GM12878 (cell line): ENCODE data around the gene CRYBG3. TPM values are rescaled to one million over a fixed set of nuclear protein-coding genes. Genes with fewer than 3 reads are reported as not detected.

Experiments used
- CREM ChIP-seq: IDR thresholded peaks from 2 replicates; pipeline ENCODE4 v1.6.1; 2014; ENCODE audit warnings: antibody characterized with exemption, low read depth
- DPF2 ChIP-seq: fragments of 450-650 bp; IDR thresholded peaks from 2 replicates; pipeline ENCODE4 v1.6.1; 2017; ENCODE audit warnings: mild to moderate bottlenecking
- FOXK2 ChIP-seq: fragments of 450-650 bp; IDR thresholded peaks from 2 replicates; pipeline ENCODE4 v1.6.1; 2017; ENCODE audit warnings: mild to moderate bottlenecking, moderate library complexity
- GATAD2B ChIP-seq: fragments of 450-650 bp; conservative IDR thresholded peaks from 2 replicates; pipeline ENCODE4 v1.6.1; 2017; ENCODE audit warnings: low read depth, mild to moderate bottlenecking, moderate library complexity
- HCFC1 ChIP-seq: fragments of 150-350 bp; IDR thresholded peaks from 2 replicates; pipeline ENCODE4 v1.6.1; 2014; ENCODE audit warnings: low read length
- KLF5 ChIP-seq: fragments of 450-650 bp; IDR thresholded peaks from 2 replicates; pipeline ENCODE4 v1.6.1; 2014; ENCODE audit warnings: mild to moderate bottlenecking; ENCODE audit not compliant: partially characterized antibody
- MEF2A ChIP-seq: IDR thresholded peaks from 2 replicates; pipeline ENCODE4 v1.6.1; 2011; ENCODE audit warnings: low read depth, mild to moderate bottlenecking, low read length, moderate library complexity; ENCODE audit not compliant: insufficient read depth
- RAD51 ChIP-seq: fragments of 450-650 bp; IDR thresholded peaks from 2 replicates; pipeline ENCODE4 v1.6.1; 2016; ENCODE audit warnings: moderate library complexity, mild to moderate bottlenecking, inconsistent platforms
- RB1 ChIP-seq: fragments of 450-650 bp; formaldehyde crosslinking; IDR thresholded peaks from 2 replicates; pipeline ENCODE4 v1.6.1; 2017; ENCODE audit warnings: mild to moderate bottlenecking, borderline replicate concordance
- SMAD5 ChIP-seq: IDR thresholded peaks from 2 replicates; pipeline ENCODE4 v1.6.1; 2016; ENCODE audit warnings: antibody characterized with exemption, low read depth
- TCF3 ChIP-seq: IDR thresholded peaks from 2 replicates; pipeline ENCODE4 v1.6.1; 2012; ENCODE audit warnings: low read depth, mild to moderate bottlenecking, low read length, borderline replicate concordance; ENCODE audit not compliant: insufficient read depth
- polyA plus RNA-seq, 11 experiments: library from polyadenylated mRNA; depleted of rRNA in 4 of 11; unstranded in 6 of 11; stranded (reverse) in 5 of 11; fragments of >200 nt; fragmentation: Nextera tagmentation in 4 of 11; fragmentation: Illumina TruSeq in 1 of 11; extraction: Ambion mirVana in 4 of 11; extraction: Trizol in 1 of 11; gene quantifications; 1 replicate in 1 of 11; 2 replicates in 10 of 11; pipeline versions ENCODE4 v1.2.1 to v1.2.3, GENCODE V29; 2011 to 2016; ENCODE audit warnings: inconsistent platforms in 2 of 11, missing spikeins in 2 of 11, low read depth in 1 of 11
- total RNA-seq, 4 experiments: library from RNA; depleted of rRNA in 3 of 4; stranded (reverse); fragments of >200 nt in 3 of 4; fragmentation: Illumina TruSeq in 1 of 4; extraction: Trizol in 1 of 4; gene quantifications; 2 replicates each; pipeline versions ENCODE4 v1.2.1 to v1.2.3, GENCODE V29; 2013 to 2021
- TF ChIP-seq, protein P1 (sequence below): fragments of 150-350 bp; IDR thresholded peaks from 2 replicates; pipeline ENCODE4 v1.6.1; 2016; ENCODE audit warnings: low read depth, low read length
- TF ChIP-seq, protein P2 (sequence below): fragments of 450-650 bp; conservative IDR thresholded peaks from 2 replicates; pipeline ENCODE4 v1.6.1; 2017; ENCODE audit warnings: mild to moderate bottlenecking, moderate library complexity
- TF ChIP-seq, protein P3 (sequence below): fragments of 150-350 bp; IDR thresholded peaks from 2 replicates; pipeline ENCODE4 v1.6.1; 2014; ENCODE audit warnings: mild to moderate bottlenecking, low read depth, low read length
- TF ChIP-seq, protein P4 (sequence below): IDR thresholded peaks from 2 replicates; pipeline ENCODE4 v1.6.1; 2012; ENCODE audit warnings: low read depth, low read length, improper control_type of control experiment
- TF ChIP-seq, protein P5 (sequence below): IDR thresholded peaks from 2 replicates; pipeline ENCODE4 v1.6.1; 2011; ENCODE audit warnings: borderline replicate concordance, low read depth, mild to moderate bottlenecking, moderate library complexity, mixed read lengths, low read length; ENCODE audit not compliant: insufficient read depth; ENCODE audit errors: extremely low read length
- TF ChIP-seq, protein P6 (sequence below): IDR thresholded peaks from 2 replicates; pipeline ENCODE4 v1.6.1; 2012; ENCODE audit warnings: mild to moderate bottlenecking, low read depth, low read length

CRYBG3 gene
- total and polyA plus RNA-seq, 10 of the 15 experiments (the other 5 are each of a cell fraction or from before 2014, with no cell fraction given): 0.11 to 5.4 (median 1.6) TPM

DNA sequence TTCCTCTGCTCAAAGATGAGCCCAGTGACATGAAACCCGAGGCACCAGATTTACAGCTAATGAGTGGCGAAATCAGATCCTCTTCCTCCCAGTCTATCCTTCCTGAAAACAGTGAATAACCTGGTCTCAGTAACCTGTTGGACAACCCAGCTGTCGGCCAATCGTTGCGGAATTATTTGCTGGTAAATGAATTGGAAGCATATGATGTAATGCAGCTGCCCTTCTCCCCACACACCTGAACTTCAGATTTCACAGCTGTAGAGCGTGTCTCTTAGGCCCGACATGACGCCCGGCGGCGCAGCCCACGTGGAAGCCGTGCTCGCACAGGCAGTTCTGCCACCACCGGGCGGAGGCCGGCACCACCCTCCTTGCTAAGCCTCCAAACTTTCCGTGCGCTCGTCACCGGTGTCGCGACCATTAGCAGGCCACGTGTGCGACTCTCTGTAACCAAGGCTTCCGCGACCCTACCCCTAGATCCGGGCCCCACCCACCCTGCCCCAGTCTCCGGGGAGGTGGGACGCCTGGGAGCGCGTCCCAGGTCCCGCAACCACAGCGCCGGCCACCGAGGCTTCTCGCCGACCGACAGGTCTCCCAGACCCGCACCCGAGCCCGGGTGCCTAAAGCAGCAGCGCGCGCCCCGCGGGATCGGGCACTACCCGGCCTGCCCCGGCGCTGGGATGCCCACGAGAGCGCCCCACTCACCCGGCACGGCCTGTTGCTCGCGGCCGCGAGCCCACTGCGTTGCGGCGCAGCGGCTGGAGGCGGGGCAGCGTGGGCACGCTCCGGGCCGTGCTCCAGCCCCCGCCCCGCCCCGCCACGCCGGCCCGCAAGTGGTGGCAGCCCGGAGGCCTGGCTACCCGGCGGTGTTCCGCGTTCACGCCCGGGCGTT is 150.1 kb downstream of the CRYBG3 start, which contains the start of gene RIOX2 (continued):
- TF ChIP-seq, protein P1, sequence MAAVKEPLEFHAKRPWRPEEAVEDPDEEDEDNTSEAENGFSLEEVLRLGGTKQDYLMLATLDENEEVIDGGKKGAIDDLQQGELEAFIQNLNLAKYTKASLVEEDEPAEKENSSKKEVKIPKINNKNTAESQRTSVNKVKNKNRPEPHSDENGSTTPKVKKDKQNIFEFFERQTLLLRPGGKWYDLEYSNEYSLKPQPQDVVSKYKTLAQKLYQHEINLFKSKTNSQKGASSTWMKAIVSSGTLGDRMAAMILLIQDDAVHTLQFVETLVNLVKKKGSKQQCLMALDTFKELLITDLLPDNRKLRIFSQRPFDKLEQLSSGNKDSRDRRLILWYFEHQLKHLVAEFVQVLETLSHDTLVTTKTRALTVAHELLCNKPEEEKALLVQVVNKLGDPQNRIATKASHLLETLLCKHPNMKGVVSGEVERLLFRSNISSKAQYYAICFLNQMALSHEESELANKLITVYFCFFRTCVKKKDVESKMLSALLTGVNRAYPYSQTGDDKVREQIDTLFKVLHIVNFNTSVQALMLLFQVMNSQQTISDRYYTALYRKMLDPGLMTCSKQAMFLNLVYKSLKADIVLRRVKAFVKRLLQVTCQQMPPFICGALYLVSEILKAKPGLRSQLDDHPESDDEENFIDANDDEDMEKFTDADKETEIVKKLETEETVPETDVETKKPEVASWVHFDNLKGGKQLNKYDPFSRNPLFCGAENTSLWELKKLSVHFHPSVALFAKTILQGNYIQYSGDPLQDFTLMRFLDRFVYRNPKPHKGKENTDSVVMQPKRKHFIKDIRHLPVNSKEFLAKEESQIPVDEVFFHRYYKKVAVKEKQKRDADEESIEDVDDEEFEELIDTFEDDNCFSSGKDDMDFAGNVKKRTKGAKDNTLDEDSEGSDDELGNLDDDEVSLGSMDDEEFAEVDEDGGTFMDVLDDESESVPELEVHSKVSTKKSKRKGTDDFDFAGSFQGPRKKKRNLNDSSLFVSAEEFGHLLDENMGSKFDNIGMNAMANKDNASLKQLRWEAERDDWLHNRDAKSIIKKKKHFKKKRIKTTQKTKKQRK: no peak
- TF ChIP-seq RAD51 (peak; percentile 21; the same call in 1 of the 2 replicates), MEF2A (no peak), HCFC1 (peak; percentile 4; the same call in 1 of the 2 replicates), RB1 (0 out of 2 replicates have a peak, but pooled peaks have one; percentile 30), TCF3 (peak; percentile 20; the same call in 1 of the 2 replicates), CREM (peak; percentile 57; the same call in 1 of the 2 replicates), FOXK2 (no peak), DPF2 (peak; percentile 53; the same call in 1 of the 2 replicates), GATAD2B (peak; percentile 79), KLF5 (no peak), SMAD5 (no peak)
- TF ChIP-seq, protein P2, sequence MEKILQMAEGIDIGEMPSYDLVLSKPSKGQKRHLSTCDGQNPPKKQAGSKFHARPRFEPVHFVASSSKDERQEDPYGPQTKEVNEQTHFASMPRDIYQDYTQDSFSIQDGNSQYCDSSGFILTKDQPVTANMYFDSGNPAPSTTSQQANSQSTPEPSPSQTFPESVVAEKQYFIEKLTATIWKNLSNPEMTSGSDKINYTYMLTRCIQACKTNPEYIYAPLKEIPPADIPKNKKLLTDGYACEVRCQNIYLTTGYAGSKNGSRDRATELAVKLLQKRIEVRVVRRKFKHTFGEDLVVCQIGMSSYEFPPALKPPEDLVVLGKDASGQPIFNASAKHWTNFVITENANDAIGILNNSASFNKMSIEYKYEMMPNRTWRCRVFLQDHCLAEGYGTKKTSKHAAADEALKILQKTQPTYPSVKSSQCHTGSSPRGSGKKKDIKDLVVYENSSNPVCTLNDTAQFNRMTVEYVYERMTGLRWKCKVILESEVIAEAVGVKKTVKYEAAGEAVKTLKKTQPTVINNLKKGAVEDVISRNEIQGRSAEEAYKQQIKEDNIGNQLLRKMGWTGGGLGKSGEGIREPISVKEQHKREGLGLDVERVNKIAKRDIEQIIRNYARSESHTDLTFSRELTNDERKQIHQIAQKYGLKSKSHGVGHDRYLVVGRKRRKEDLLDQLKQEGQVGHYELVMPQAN: peak; percentile 51; the same call in 1 of the 2 replicates
- TF ChIP-seq, protein P3, sequence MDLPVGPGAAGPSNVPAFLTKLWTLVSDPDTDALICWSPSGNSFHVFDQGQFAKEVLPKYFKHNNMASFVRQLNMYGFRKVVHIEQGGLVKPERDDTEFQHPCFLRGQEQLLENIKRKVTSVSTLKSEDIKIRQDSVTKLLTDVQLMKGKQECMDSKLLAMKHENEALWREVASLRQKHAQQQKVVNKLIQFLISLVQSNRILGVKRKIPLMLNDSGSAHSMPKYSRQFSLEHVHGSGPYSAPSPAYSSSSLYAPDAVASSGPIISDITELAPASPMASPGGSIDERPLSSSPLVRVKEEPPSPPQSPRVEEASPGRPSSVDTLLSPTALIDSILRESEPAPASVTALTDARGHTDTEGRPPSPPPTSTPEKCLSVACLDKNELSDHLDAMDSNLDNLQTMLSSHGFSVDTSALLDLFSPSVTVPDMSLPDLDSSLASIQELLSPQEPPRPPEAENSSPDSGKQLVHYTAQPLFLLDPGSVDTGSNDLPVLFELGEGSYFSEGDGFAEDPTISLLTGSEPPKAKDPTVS: no peak
- TF ChIP-seq, protein P4, sequence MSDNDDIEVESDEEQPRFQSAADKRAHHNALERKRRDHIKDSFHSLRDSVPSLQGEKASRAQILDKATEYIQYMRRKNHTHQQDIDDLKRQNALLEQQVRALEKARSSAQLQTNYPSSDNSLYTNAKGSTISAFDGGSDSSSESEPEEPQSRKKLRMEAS: peak; percentile 96
- TF ChIP-seq, protein P5, sequence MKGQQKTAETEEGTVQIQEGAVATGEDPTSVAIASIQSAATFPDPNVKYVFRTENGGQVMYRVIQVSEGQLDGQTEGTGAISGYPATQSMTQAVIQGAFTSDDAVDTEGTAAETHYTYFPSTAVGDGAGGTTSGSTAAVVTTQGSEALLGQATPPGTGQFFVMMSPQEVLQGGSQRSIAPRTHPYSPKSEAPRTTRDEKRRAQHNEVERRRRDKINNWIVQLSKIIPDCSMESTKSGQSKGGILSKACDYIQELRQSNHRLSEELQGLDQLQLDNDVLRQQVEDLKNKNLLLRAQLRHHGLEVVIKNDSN: peak; percentile 54
- TF ChIP-seq, protein P6, sequence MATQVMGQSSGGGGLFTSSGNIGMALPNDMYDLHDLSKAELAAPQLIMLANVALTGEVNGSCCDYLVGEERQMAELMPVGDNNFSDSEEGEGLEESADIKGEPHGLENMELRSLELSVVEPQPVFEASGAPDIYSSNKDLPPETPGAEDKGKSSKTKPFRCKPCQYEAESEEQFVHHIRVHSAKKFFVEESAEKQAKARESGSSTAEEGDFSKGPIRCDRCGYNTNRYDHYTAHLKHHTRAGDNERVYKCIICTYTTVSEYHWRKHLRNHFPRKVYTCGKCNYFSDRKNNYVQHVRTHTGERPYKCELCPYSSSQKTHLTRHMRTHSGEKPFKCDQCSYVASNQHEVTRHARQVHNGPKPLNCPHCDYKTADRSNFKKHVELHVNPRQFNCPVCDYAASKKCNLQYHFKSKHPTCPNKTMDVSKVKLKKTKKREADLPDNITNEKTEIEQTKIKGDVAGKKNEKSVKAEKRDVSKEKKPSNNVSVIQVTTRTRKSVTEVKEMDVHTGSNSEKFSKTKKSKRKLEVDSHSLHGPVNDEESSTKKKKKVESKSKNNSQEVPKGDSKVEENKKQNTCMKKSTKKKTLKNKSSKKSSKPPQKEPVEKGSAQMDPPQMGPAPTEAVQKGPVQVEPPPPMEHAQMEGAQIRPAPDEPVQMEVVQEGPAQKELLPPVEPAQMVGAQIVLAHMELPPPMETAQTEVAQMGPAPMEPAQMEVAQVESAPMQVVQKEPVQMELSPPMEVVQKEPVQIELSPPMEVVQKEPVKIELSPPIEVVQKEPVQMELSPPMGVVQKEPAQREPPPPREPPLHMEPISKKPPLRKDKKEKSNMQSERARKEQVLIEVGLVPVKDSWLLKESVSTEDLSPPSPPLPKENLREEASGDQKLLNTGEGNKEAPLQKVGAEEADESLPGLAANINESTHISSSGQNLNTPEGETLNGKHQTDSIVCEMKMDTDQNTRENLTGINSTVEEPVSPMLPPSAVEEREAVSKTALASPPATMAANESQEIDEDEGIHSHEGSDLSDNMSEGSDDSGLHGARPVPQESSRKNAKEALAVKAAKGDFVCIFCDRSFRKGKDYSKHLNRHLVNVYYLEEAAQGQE: no peak
